Middle frontal gyrus (tissue), 1 donor: ENCODE measurements around the gene TNFSF12.
A peak's percentile ranks its signal among the peaks of the same experiment; 100 is the strongest.

Experiments used
- DNase-seq: peaks from one replicate; pipeline ENCODE4 v3.0.0-alpha.2; 2015; ENCODE audit warnings: low spot score; ENCODE audit errors: extremely low spot score

TNFSF12 gene

GRCh38 chr17:7563115-7563869 is 14.4 kb downstream of the TNFSF12 start:
- no peak for DNase-seq

- DNase-seq, result no peak
These were observed 20.7 kb downstream of the TNFSF12 start for GRCh38 chr17:7569571-7569970.

- no peak for DNase-seq
These were observed 21.5 kb downstream of the TNFSF12 start for GRCh38 chr17:7570351-7570750.

GRCh38 chr17:7572338-7572587 is 23.4 kb downstream of the TNFSF12 start:
- DNase-seq, result no peak

GRCh38 chr17:7572588-7573323 is 23.9 kb downstream of the TNFSF12 start:
- DNase-seq, result peak; percentile 100

GRCh38 chr17:7573324-7574080 is 24.6 kb downstream of the TNFSF12 start:
- peak; percentile 76 for DNase-seq

GRCh38 chr17:7574176-7574953 is 25.5 kb downstream of the TNFSF12 start:
- no peak for DNase-seq

- no peak for DNase-seq
These were observed 26.6 kb downstream of the TNFSF12 start for GRCh38 chr17:7575481-7575883.

GRCh38 chr17:7575959-7576358 is 27.1 kb downstream of the TNFSF12 start:
- DNase-seq, result no peak

- no peak for DNase-seq
These were observed 27.6 kb downstream of the TNFSF12 start for GRCh38 chr17:7576432-7576937.

- no peak for DNase-seq
These were observed 28.7 kb downstream of the TNFSF12 start for GRCh38 chr17:7577327-7578199.

- no peak for DNase-seq
These were observed 30.4 kb downstream of the TNFSF12 start, which contains the start of gene CD68 for GRCh38 chr17:7579001-7579833. TSS of gene CD68 (plus strand) at chr17:7579638. CDS start at chr17:7579678, 40 bp downstream.

GRCh38 chr17:7579834-7580603 is 31.2 kb downstream of the TNFSF12 start:
- DNase-seq, result no peak

GRCh38 chr17:7580604-7581575 is 32.0 kb downstream of the TNFSF12 start:
- no peak for DNase-seq

GRCh38 chr17:7582396-7583252 is 33.8 kb downstream of the TNFSF12 start:
- DNase-seq, result no peak
